Cardiac septum (tissue), 1 donor: ENCODE measurements around the gene FIBP. TPM values are rescaled to one million over a fixed set of nuclear protein-coding genes. Genes with fewer than 3 reads are reported as not detected.
A peak's percentile ranks its signal among the peaks of the same experiment; 100 is the strongest.

Source experiments
- DNase-seq: peaks from one replicate; pipeline ENCODE4 v3.0.0-alpha.2; 2020; ENCODE audit warnings: low spot score
- intact Hi-C: fragments of 100-400 bp; cut with DNase I; formaldehyde crosslinking; loops from one replicate; pipeline ENCODE4 v1.14.0; 2022
- total RNA-seq: library from RNA; stranded (reverse); fragmentation: NEBNext Ultra II Directional; extraction: Animal tissue kit (Norgen Biotek cat#: 25700); gene quantifications from one replicate; pipeline ENCODE4 v1.2.1, GENCODE V29; 2021
- donor health status: DM: no; HTN: no; CAD: no.

The FIBP gene
- total RNA-seq, 1 donor from 2014 or later, result 62.6 TPM

- DNase-seq, result no peak
- intact Hi-C loops, result loop anchor here (5.0 kb wide), 1 partner anchor 86 kb away; the partner anchor contains the start of genes BANF1 and EIF1AD
Measured at GRCh38 chr11:65916391-65916790, 28.1 kb upstream of the FIBP start.

DNA sequence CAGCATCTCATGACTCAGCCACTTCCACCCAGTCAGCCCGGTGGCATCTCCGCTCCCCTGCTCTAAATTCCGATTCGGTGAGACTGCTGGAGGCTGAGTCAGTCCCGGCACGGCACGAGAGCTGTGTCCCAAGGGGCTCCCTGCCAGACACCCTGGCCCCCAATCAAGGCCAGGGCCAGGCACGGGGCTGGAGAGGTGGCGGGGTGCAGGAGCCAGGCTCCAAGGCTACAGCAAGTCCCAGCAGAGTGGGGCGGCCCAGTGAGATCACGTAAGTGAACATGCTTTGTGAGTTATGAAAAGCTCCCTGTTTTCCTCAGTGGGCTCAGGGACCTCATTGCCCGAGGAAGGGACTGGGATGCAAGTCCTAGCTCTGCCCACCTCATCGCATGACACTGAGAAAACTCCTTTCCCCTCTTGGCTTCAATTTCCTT, 27.6 kb upstream of the FIBP start:
- intact Hi-C loops, result loop anchor here (5.0 kb wide), 1 partner anchor 86 kb away; the partner anchor contains the start of genes BANF1 and EIF1AD
- DNase-seq, result peak; percentile 90

- DNase-seq, result no peak
- intact Hi-C loops, result loop anchor here (5.0 kb wide), 1 partner anchor 87 kb away; the partner anchor contains the start of genes BANF1 and EIF1AD
Measured at GRCh38 chr11:65915101-65915820, 27.0 kb upstream of the FIBP start.

- intact Hi-C loops, result no loop called here
- DNase-seq, result no peak
Measured at GRCh38 chr11:65912845-65913244, 24.6 kb upstream of the FIBP start.

- intact Hi-C loops, result no loop called here
- DNase-seq, result no peak
Measured at GRCh38 chr11:65911682-65912568, 23.7 kb upstream of the FIBP start.

DNA sequence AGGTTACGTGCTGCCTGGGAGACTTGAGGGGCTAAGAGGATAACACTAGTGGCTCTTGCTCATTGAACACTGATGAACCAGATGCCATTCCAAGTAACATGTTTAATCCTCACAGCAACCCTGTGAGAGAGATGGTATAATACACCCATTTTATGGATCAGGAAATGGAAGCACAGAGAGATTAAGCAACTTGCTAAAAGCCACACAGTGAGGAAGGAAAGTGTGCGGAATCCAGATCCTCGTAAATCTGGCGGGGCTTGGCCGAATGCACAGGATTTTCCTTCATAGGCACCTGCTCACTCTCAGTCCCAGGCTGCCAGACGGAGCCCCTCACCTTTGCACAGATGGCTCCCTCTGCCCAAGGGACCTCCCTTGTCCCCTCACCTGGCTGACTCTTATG, 19.6 kb upstream of the FIBP start:
- no peak for DNase-seq

DNA sequence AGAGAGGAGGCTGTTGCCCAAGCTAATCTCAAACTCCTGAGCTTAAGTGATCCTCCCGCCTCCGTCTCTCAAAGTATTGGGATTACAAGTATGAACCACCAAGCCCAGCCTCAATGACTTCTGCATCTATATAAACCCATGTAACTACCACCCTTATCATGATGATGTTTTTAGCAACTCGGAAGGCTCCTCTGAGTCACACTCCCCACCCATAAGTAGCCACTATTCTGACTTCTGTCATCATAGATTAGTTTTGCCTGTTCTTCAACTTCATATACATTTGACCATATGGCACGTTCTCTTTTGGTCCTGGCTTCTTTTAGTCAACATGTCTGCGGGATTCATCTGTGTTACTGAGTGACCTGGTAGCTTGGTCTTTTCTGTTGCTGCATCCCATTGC, 18.3 kb upstream of the FIBP start:
- no peak for DNase-seq
- intact Hi-C loops, result no loop called here

More for the DNA sequence above, 19.6 kb upstream of the FIBP start:
- intact Hi-C loops, result no loop called here

- intact Hi-C loops, result no loop called here
- no peak for DNase-seq
Measured at GRCh38 chr11:65903715-65904114, 15.4 kb upstream of the FIBP start.

GRCh38 chr11:65903068-65903481, 14.8 kb upstream of the FIBP start:
- peak; percentile 72 for DNase-seq

DNA sequence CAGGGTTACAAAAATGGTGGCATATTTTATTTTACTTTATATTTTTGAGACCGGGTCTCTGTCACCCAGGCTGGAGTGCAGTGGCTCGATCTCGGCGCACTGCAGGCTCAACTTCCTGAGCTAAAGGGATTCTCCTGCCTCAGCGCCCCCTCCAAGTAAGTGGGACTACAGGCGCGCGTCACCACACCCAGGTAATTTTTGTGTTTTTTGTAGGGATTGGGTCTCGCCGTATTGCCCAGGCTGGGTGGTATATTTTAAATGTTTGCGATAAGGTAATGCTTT, 12.6 kb upstream of the FIBP start:
- intact Hi-C loops, result no loop called here

More at GRCh38 chr11:65903068-65903481, 14.8 kb upstream of the FIBP start:
- intact Hi-C loops, result no loop called here

GRCh38 chr11:65900125-65900898, 12.0 kb upstream of the FIBP start, which contains the start of gene FOSL1:
Gene FOSL1 (minus strand): TSS chr11:65900388. CDS start chr11:65900339, 49 bp downstream.
- DNase-seq, result peak; percentile 94
- intact Hi-C loops, result no loop called here

More for the DNA sequence above, 12.6 kb upstream of the FIBP start:
- DNase-seq, result no peak

- intact Hi-C loops, result no loop called here
- DNase-seq, result peak; percentile 89
Measured at GRCh38 chr11:65899356-65900124, 11.3 kb upstream of the FIBP start.

- intact Hi-C loops, result no loop called here
- DNase-seq, result no peak
Measured at GRCh38 chr11:65898656-65899355, 10.5 kb upstream of the FIBP start.

- intact Hi-C loops, result no loop called here
- DNase-seq, result no peak
Measured at GRCh38 chr11:65897020-65897471, 8.8 kb upstream of the FIBP start.

GRCh38 chr11:65896034-65896999, 8.0 kb upstream of the FIBP start:
- intact Hi-C loops, result no loop called here
- no peak for DNase-seq

- intact Hi-C loops, result no loop called here
- DNase-seq, result no peak
Measured at GRCh38 chr11:65895482-65895981, 7.3 kb upstream of the FIBP start.

- DNase-seq, result peak; percentile 92
- intact Hi-C loops, result no loop called here
Measured at GRCh38 chr11:65894034-65894591, 5.8 kb upstream of the FIBP start.
